IMR-90 (cell line): ENCODE results near the gene REPS1. TPM values are rescaled to one million over a fixed set of nuclear protein-coding genes. Genes with fewer than 3 reads are reported as not detected.
A peak's percentile ranks its signal among the peaks of the same experiment; 100 is the strongest.

Experiments used
- ATAC-seq: fragments of 200-7000 bp; cut with Tn5 transposase; 2 replicates; pipeline ENCODE4 v1.9.1; 2020; ENCODE audit warnings: low read depth, mild to moderate bottlenecking, moderate library complexity
- BruUV-seq: library from RNA; stranded (reverse); fragments of 400-500 nt; replicated peaks from 2 replicates; lab custom pipeline; 2021; lab: Mats Ljungman, UMichigan
- CTCF ChIA-PET: fragments of 300-600 bp; formaldehyde crosslinking; extraction: SDS; loops from one replicate; lab custom pipeline; 2021; ENCODE audit warnings: antibody characterized with exemption; lab: Yijun Ruan, JAX
- POLR2A ChIA-PET: fragments of 300-600 bp; sonication (Branson Sonifier 250); formaldehyde crosslinking; loops from one replicate; lab custom pipeline; 2022; ENCODE audit warnings: antibody characterized with exemption; ENCODE audit not compliant: unreplicated experiment; lab: Charles Lee
- DNase-seq: peaks from one replicate; pipeline ENCODE4 v3.0.0; 2013
- H2AFZ ChIP-seq: replicated peaks from 2 replicates; pipeline ENCODE3; 2013; ENCODE audit warnings: low read length, mild to moderate bottlenecking; ENCODE audit not compliant: poor library complexity
- H2AK5ac ChIP-seq: 2 replicates; pipeline ENCODE4 v1.6.1; 2013; ENCODE audit warnings: low read depth, low read length, inconsistent platforms
- H2AK9ac ChIP-seq: replicated peaks from 2 replicates; pipeline ENCODE3; 2013; ENCODE audit warnings: mild to moderate bottlenecking, low read depth, low read length, moderate library complexity; ENCODE audit not compliant: poor library complexity
- H2BK120ac ChIP-seq: 2 replicates; pipeline ENCODE4 v1.6.1; 2013; ENCODE audit warnings: low read depth, low read length, inconsistent platforms
- H2BK15ac ChIP-seq: 3 replicates; pipeline ENCODE4 v1.6.1; 2013; ENCODE audit warnings: low read depth, low read length, inconsistent platforms
- H2BK20ac ChIP-seq: 2 replicates; pipeline ENCODE4 v1.6.1; 2013; ENCODE audit warnings: low read depth, mild to moderate bottlenecking, inconsistent platforms, low read length, moderate library complexity
- H2BK5ac ChIP-seq: 2 replicates; pipeline ENCODE4 v1.6.1; 2013; ENCODE audit warnings: mild to moderate bottlenecking, low read depth, low read length, inconsistent platforms; ENCODE audit not compliant: poor library complexity, severe bottlenecking
- H3K14ac ChIP-seq: replicated peaks from 2 replicates; pipeline ENCODE4 v1.6.1; 2013; ENCODE audit warnings: low read depth, low read length, inconsistent platforms
- H3K18ac ChIP-seq: 2 replicates; pipeline ENCODE4 v1.6.1; 2013; ENCODE audit warnings: low read depth, low read length, control low read depth
- H3K23ac ChIP-seq: 2 replicates; pipeline ENCODE4 v1.6.1; 2013; ENCODE audit warnings: low read depth, low read length, inconsistent platforms
- H3K27ac ChIP-seq: 2 replicates; pipeline ENCODE4 v1.5.1; 2013; ENCODE audit warnings: mild to moderate bottlenecking, control low read depth, low read length; ENCODE audit not compliant: insufficient read depth
- H3K27me3 ChIP-seq: 2 replicates; pipeline ENCODE4 v1.6.1; 2013; ENCODE audit warnings: low read length; ENCODE audit not compliant: control insufficient read depth, insufficient read depth
- H3K36me3 ChIP-seq: 2 replicates; pipeline ENCODE4 v1.6.1; 2013; ENCODE audit warnings: low read length, mixed read lengths; ENCODE audit not compliant: control insufficient read depth, insufficient read depth
- H3K4ac ChIP-seq: 2 replicates; pipeline ENCODE4 v1.6.1; 2013; ENCODE audit warnings: low read depth, low read length, inconsistent platforms
- H3K4me1 ChIP-seq: 2 replicates; pipeline ENCODE4 v1.6.1; 2013; ENCODE audit warnings: low read length, mixed read lengths; ENCODE audit not compliant: control insufficient read depth, insufficient read depth
- H3K4me2 ChIP-seq: 2 replicates; pipeline ENCODE4 v1.6.1; 2013; ENCODE audit warnings: low read depth, mild to moderate bottlenecking, control low read depth, low read length, moderate library complexity
- H3K4me3 ChIP-seq: 2 replicates; pipeline ENCODE4 v1.5.1; 2013; ENCODE audit warnings: low read depth, mild to moderate bottlenecking, control low read depth, low read length, moderate library complexity; ENCODE audit not compliant: insufficient read depth
- H3K56ac ChIP-seq: 2 replicates; pipeline ENCODE4 v1.6.1; 2013; ENCODE audit warnings: low read length, inconsistent platforms; ENCODE audit not compliant: insufficient read depth; ENCODE audit errors: extremely low read depth
- H3K79me1 ChIP-seq, 2 experiments: 2 replicates each; pipeline ENCODE4 v1.6.1; 2013; ENCODE audit warnings: low read length in 2 of 2, inconsistent platforms in 1 of 2, low read depth in 1 of 2
- H3K9ac ChIP-seq: 2 replicates; pipeline ENCODE4 v1.6.1; 2013; ENCODE audit warnings: low read depth, low read length, control low read depth
- H3K9me1 ChIP-seq: 2 replicates; pipeline ENCODE4 v1.6.1; 2013; ENCODE audit warnings: low read length, inconsistent platforms; ENCODE audit not compliant: insufficient read depth
- H3K9me3 ChIP-seq: 2 replicates; pipeline ENCODE4 v1.6.1; 2013; ENCODE audit warnings: low read length; ENCODE audit not compliant: control insufficient read depth, insufficient read depth
- H4K20me1 ChIP-seq: 2 replicates; pipeline ENCODE4 v1.6.1; 2013; ENCODE audit warnings: low read length, inconsistent platforms; ENCODE audit not compliant: insufficient read depth
- H4K5ac ChIP-seq: 2 replicates; pipeline ENCODE4 v1.6.1; 2013; ENCODE audit warnings: mild to moderate bottlenecking, low read depth, low read length, control low read depth
- H4K8ac ChIP-seq, 2 experiments: 2 replicates each; pipeline ENCODE4 v1.6.1; 2013; ENCODE audit warnings: low read depth in 2 of 2, low read length in 2 of 2, control low read depth in 1 of 2, inconsistent platforms in 1 of 2
- H4K91ac ChIP-seq: 2 replicates; pipeline ENCODE4 v1.6.1; 2013; ENCODE audit warnings: low read depth, low read length, inconsistent platforms; ENCODE audit not compliant: insufficient read depth
- BHLHE40 ChIP-seq: fragments of 150-350 bp; IDR thresholded peaks from 2 replicates; pipeline ENCODE4 v1.6.1; 2016; ENCODE audit warnings: mild to moderate bottlenecking, low read depth, low read length
- CHD1 ChIP-seq: IDR thresholded peaks from 2 replicates; pipeline ENCODE4 v1.6.1; 2012; ENCODE audit warnings: low read depth, low read length, improper control_type of control experiment
- MAFK ChIP-seq: IDR thresholded peaks from 2 replicates; pipeline ENCODE4 v1.6.1; 2012; ENCODE audit warnings: low read depth, low read length, improper control_type of control experiment
- MXI1 ChIP-seq: IDR thresholded peaks from 2 replicates; pipeline ENCODE4 v1.6.1; 2012; ENCODE audit warnings: low read depth, mild to moderate bottlenecking, low read length, moderate library complexity, borderline replicate concordance
- NFE2L2 ChIP-seq: fragments of 150-350 bp; IDR thresholded peaks from 2 replicates; pipeline ENCODE4 v1.6.1; 2016; ENCODE audit warnings: low read depth, mild to moderate bottlenecking, low read length
- POLR2A ChIP-seq: IDR thresholded peaks from 2 replicates; pipeline ENCODE4 v1.6.1; 2012; ENCODE audit warnings: mild to moderate bottlenecking, low read depth, low read length
- RCOR1 ChIP-seq: IDR thresholded peaks from 2 replicates; pipeline ENCODE4 v1.6.1; 2012; ENCODE audit warnings: mild to moderate bottlenecking, low read length, improper control_type of control experiment; ENCODE audit not compliant: insufficient replicate concordance
- RFX5 ChIP-seq: IDR thresholded peaks from 2 replicates; pipeline ENCODE4 v1.8.0; 2012; ENCODE audit warnings: low read depth, mild to moderate bottlenecking, low read length, moderate library complexity
- WGBS, 2 experiments: methylation state at CpG; one replicate each; pipeline versions ENCODE4 v1.1.5 to v1.1.7; 2013; ENCODE audit warnings: missing lambda C conversion rate in 2 of 2; ENCODE audit not compliant: insufficient read length in 1 of 2; ENCODE audit errors: extremely low coverage in 2 of 2; 5-methylcytosine and 5-hydroxymethylcytosine counted together
- dilution Hi-C: fragments of 300-500 bp; cut with HindIII; formaldehyde crosslinking; loops from one replicate; pipeline ENCODE4 v1.14.3; 2018; ENCODE audit warnings: low sequenced_read_pairs; ENCODE audit not compliant: unreplicated experiment
- in situ Hi-C: fragments of 300-500 bp; cut with MboI; formaldehyde crosslinking; loops from 3 replicates; pipeline ENCODE4 v1.14.3; 2019; ENCODE audit warnings: low sequenced_read_pairs, inconsistent platforms, mixed read lengths
- intact Hi-C: fragments of 100-400 bp; cut with micrococcal nuclease; formaldehyde crosslinking; loops from 2 replicates; pipeline ENCODE4 v1.10.0; 2022
- polyA plus RNA-seq, 3 experiments: library from polyadenylated mRNA; depleted of rRNA; stranded (reverse); fragments of >200 nt; gene quantifications; 2 replicates each; pipeline ENCODE4 v1.2.3, GENCODE V29; 2012; ENCODE audit warnings: low replicate concordance in 1 of 3
- total RNA-seq: library from RNA; depleted of rRNA; stranded (reverse); fragments of >200 nt; gene quantifications from 2 replicates; pipeline ENCODE4 v1.2.3, GENCODE V29; 2012
- TF ChIP-seq, protein P1 (sequence below): fragments of 150-350 bp; IDR thresholded peaks from 2 replicates; pipeline ENCODE4 v1.6.1; 2016; ENCODE audit warnings: low read depth, mild to moderate bottlenecking, low read length, moderate library complexity, borderline replicate concordance
- TF ChIP-seq, protein P2 (sequence below): fragments of 150-350 bp; IDR thresholded peaks from 2 replicates; pipeline ENCODE4 v1.6.1; 2017; ENCODE audit warnings: mild to moderate bottlenecking, antibody characterized with exemption, low read length, low read depth
- TF ChIP-seq, protein P3 (sequence below): conservative IDR thresholded peaks from 2 replicates; pipeline ENCODE4 v1.5.1; 2012; ENCODE audit warnings: mild to moderate bottlenecking, low read depth, low read length, improper control_type of control experiment

Gene REPS1
- total and polyA plus RNA-seq, 2 of the 4 experiments (the other 2 are of a cell fraction), result 21.9 to 24.2 TPM

- Histone ChIP-seq H2AFZ (no peak overlapping the region), H3K4me1 (no peaks in the 10 kb centered on the region), H3K9ac (no peak overlapping the region), H3K27me3 (peaks cover 4% of the 10 kb centered on the region; the same call in 1 of the 2 replicates), H3K56ac (no peak overlapping the region), H2BK15ac (no peak overlapping the region), H3K4me3 (no peak overlapping the region), H3K9me3 (no peaks in the 10 kb centered on the region), H2BK5ac (no peak overlapping the region), H4K5ac (no peak overlapping the region), H3K4ac (no peak overlapping the region), H3K27ac (no peak overlapping the region), H3K9me1 (no peaks in the 10 kb centered on the region), H3K14ac (no peak overlapping the region), H3K79me1 (no peaks in the 10 kb centered on the region), H2AK9ac (no peak overlapping the region), H2AK5ac (no peak overlapping the region), H2BK120ac (no peak overlapping the region), H4K20me1 (no peaks in the 10 kb centered on the region), H3K4me2 (no peak overlapping the region), H3K18ac (no peak overlapping the region), H4K91ac (no peak overlapping the region), H3K23ac (no peak overlapping the region), H3K36me3 (no peaks in the 10 kb centered on the region), H4K8ac (no peak overlapping the region), H2BK20ac (no peak overlapping the region)
- dilution Hi-C loops, result no loop called here
- no peak for ATAC-seq
- BruUV-seq, result no TSS peak
- no CpG with 5 or more reads among the region's 3 CpGs for WGBS, 2 experiments
- DNase-seq, result peak; percentile 5
- POLR2A ChIA-PET, result no interaction called here
- CTCF ChIA-PET, result no interaction called here
- intact Hi-C loops, result no loop called here
- in situ Hi-C loops, result no loop called here
- TF ChIP-seq, protein P1, sequence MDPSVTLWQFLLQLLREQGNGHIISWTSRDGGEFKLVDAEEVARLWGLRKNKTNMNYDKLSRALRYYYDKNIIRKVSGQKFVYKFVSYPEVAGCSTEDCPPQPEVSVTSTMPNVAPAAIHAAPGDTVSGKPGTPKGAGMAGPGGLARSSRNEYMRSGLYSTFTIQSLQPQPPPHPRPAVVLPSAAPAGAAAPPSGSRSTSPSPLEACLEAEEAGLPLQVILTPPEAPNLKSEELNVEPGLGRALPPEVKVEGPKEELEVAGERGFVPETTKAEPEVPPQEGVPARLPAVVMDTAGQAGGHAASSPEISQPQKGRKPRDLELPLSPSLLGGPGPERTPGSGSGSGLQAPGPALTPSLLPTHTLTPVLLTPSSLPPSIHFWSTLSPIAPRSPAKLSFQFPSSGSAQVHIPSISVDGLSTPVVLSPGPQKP, result no peak
- no peak for TF ChIP-seq CHD1
- TF ChIP-seq, protein P2, sequence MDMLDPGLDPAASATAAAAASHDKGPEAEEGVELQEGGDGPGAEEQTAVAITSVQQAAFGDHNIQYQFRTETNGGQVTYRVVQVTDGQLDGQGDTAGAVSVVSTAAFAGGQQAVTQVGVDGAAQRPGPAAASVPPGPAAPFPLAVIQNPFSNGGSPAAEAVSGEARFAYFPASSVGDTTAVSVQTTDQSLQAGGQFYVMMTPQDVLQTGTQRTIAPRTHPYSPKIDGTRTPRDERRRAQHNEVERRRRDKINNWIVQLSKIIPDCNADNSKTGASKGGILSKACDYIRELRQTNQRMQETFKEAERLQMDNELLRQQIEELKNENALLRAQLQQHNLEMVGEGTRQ, result no peak
- TF ChIP-seq BHLHE40, result no peak
- TF ChIP-seq NFE2L2, result no peak
- TF ChIP-seq MXI1, result no peak
- no peak for TF ChIP-seq POLR2A
- TF ChIP-seq MAFK, result no peak
- TF ChIP-seq, protein P3, sequence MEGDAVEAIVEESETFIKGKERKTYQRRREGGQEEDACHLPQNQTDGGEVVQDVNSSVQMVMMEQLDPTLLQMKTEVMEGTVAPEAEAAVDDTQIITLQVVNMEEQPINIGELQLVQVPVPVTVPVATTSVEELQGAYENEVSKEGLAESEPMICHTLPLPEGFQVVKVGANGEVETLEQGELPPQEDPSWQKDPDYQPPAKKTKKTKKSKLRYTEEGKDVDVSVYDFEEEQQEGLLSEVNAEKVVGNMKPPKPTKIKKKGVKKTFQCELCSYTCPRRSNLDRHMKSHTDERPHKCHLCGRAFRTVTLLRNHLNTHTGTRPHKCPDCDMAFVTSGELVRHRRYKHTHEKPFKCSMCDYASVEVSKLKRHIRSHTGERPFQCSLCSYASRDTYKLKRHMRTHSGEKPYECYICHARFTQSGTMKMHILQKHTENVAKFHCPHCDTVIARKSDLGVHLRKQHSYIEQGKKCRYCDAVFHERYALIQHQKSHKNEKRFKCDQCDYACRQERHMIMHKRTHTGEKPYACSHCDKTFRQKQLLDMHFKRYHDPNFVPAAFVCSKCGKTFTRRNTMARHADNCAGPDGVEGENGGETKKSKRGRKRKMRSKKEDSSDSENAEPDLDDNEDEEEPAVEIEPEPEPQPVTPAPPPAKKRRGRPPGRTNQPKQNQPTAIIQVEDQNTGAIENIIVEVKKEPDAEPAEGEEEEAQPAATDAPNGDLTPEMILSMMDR, result no peak
- no peak for TF ChIP-seq RFX5
- no peak for TF ChIP-seq RCOR1
Observed at GRCh38 chr6:138996524-138996923, 8.5 kb upstream of the REPS1 start.
